ENCODE results near the gene RBFOX2. TPM values are rescaled to one million over a fixed set of nuclear protein-coding genes. Genes with fewer than 3 reads are reported as not detected.
"Not testable (repeated sequence)": the region's sequence is repeated elsewhere in the genome, so short reads cannot be mapped to it uniquely, and the experiment has no call there.

RBFOX2 gene
- total RNA-seq, 1 experiment from 2014 or later, result 91.1 TPM

- no peaks in the 10 kb centered on the region for H3K27me3 ChIP-seq (replicated peaks; ENCODE audit: control insufficient read depth, insufficient read depth, low read length)
- ChIA-PET POLR2A (no interaction called here), CTCF (no interaction called here)
- no peak for TF ChIP-seq CTCF (IDR thresholded peaks at IDR 0.05; ENCODE audit: insufficient read depth in 1 of 2, low read depth in 1 of 2, low read length in 1 of 2, severe bottlenecking in 1 of 2, unreplicated experiment in 1 of 2)
- H3K4me3 ChIP-seq (ENCODE audit: low read depth, low read length), result no peak overlapping the region
- peaks cover 37% of the 10 kb centered on the region for H3K4me1 Mint-ChIP-seq (ENCODE audit: low read depth, unreplicated experiment)
- 0 out of 2 replicates have a peak, but pooled peaks cover 4% of the 10 kb centered on the region for H3K4me1 ChIP-seq
- H3K9me3 Mint-ChIP-seq (ENCODE audit: unreplicated experiment), result no peaks in the 10 kb centered on the region
- no peak overlapping the region for H3K4me3 Mint-ChIP-seq (ENCODE audit: unreplicated experiment)
- intact Hi-C loops (cut with micrococcal nuclease; ENCODE audit: unreplicated experiment), result no loop called here
- no peaks in the 10 kb centered on the region for H3K9me3 ChIP-seq
- H3K36me3 ChIP-seq (ENCODE audit: control insufficient read depth, insufficient read depth, low read length), result no peaks in the 10 kb centered on the region; the same call in 1 of the 2 replicates
- BruUV-seq (replicated peaks), result no TSS peak
- no peak for DNase-seq
- peaks cover 65% of the 10 kb centered on the region for H3K36me3 Mint-ChIP-seq (ENCODE audit: insufficient read depth, unreplicated experiment)
- H3K27me3 Mint-ChIP-seq (ENCODE audit: insufficient read depth, unreplicated experiment), result no peaks in the 10 kb centered on the region
- H3K27ac Mint-ChIP-seq (ENCODE audit: unreplicated experiment), result no peak overlapping the region
Measured at GRCh38 chr22:35805466-35805865, 223.2 kb downstream of the RBFOX2 start.

- no peak for DNase-seq
- Histone ChIP-seq H3K4me1 (no peaks in the 10 kb centered on the region), H3K9me3 (no peaks in the 10 kb centered on the region), H3K4me3 (ENCODE audit: low read depth, low read length) (no peak overlapping the region), H3K27me3 (replicated peaks; ENCODE audit: control insufficient read depth, insufficient read depth, low read length) (no peaks in the 10 kb centered on the region), H3K36me3 (ENCODE audit: control insufficient read depth, insufficient read depth, low read length) (no peaks in the 10 kb centered on the region; the same call in 1 of the 2 replicates)
- Mint-ChIP-seq H3K9me3 (ENCODE audit: unreplicated experiment) (no peaks in the 10 kb centered on the region), H3K4me1 (ENCODE audit: low read depth, unreplicated experiment) (peaks cover 27% of the 10 kb centered on the region), H3K4me3 (ENCODE audit: unreplicated experiment) (no peak overlapping the region), H3K36me3 (ENCODE audit: insufficient read depth, unreplicated experiment) (peaks cover 57% of the 10 kb centered on the region), H3K27me3 (ENCODE audit: insufficient read depth, unreplicated experiment) (no peaks in the 10 kb centered on the region), H3K27ac (ENCODE audit: unreplicated experiment) (no peak overlapping the region)
- no peak for TF ChIP-seq CTCF (IDR thresholded peaks at IDR 0.05; ENCODE audit: insufficient read depth in 1 of 2, low read depth in 1 of 2, low read length in 1 of 2, severe bottlenecking in 1 of 2, unreplicated experiment in 1 of 2)
- BruUV-seq (replicated peaks), result no TSS peak
- intact Hi-C loops (cut with micrococcal nuclease; ENCODE audit: unreplicated experiment), result no loop called here
- ChIA-PET POLR2A (no interaction called here), CTCF (no interaction called here)
Measured at GRCh38 chr22:35804421-35804820, 224.2 kb downstream of the RBFOX2 start.

DNA sequence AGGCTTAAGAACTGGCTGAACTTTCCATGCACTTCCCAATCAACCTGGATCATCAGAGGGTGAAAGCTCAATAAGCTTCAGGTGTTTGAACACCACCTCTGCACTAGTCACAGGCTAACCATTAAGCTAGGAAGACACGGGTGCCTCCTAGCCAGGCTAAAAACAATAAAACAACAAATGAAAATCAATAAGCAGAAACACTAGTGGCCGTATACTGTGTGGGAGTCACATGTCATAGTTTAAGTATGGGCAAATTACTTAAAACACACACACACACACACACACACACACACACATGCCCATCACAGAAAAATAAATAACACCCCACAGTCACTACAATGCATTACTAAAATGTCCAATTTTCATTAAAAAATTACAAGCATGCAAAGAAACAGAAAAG, 225.7 kb downstream of the RBFOX2 start:
- TF ChIP-seq CTCF (IDR thresholded peaks at IDR 0.05; ENCODE audit: insufficient read depth in 1 of 2, low read depth in 1 of 2, low read length in 1 of 2, severe bottlenecking in 1 of 2, unreplicated experiment in 1 of 2), result no peak
- ChIA-PET POLR2A (no interaction called here), CTCF (interaction anchor here (0.6 kb wide), 1 partner anchor 23 kb away, joined by 3 read pairs; no protein-coding TSS in a partner anchor)
- Mint-ChIP-seq H3K9me3 (ENCODE audit: unreplicated experiment) (no peaks in the 10 kb centered on the region), H3K4me3 (ENCODE audit: unreplicated experiment) (no peak overlapping the region), H3K36me3 (ENCODE audit: insufficient read depth, unreplicated experiment) (peaks cover 43% of the 10 kb centered on the region), H3K27ac (ENCODE audit: unreplicated experiment) (no peak overlapping the region), H3K27me3 (ENCODE audit: insufficient read depth, unreplicated experiment) (no peaks in the 10 kb centered on the region), H3K4me1 (ENCODE audit: low read depth, unreplicated experiment) (peaks cover 21% of the 10 kb centered on the region)
- H3K9me3 ChIP-seq, result no peaks in the 10 kb centered on the region
- H3K36me3 ChIP-seq (ENCODE audit: control insufficient read depth, insufficient read depth, low read length), result no peaks in the 10 kb centered on the region; the same call in 1 of the 2 replicates
- no TSS peak for BruUV-seq (replicated peaks)
- intact Hi-C loops (cut with micrococcal nuclease; ENCODE audit: unreplicated experiment), result no loop called here
- DNase-seq, result no peak
- H3K27me3 ChIP-seq (replicated peaks; ENCODE audit: control insufficient read depth, insufficient read depth, low read length), result no peaks in the 10 kb centered on the region
- H3K4me1 ChIP-seq, result no peaks in the 10 kb centered on the region
- H3K4me3 ChIP-seq (ENCODE audit: low read depth, low read length), result no peak overlapping the region

- Mint-ChIP-seq H3K36me3 (ENCODE audit: insufficient read depth, unreplicated experiment) (peaks cover 31% of the 10 kb centered on the region), H3K4me1 (ENCODE audit: low read depth, unreplicated experiment) (peaks cover 21% of the 10 kb centered on the region)
- H3K9me3 ChIP-seq; H3K4me1 ChIP-seq; POLR2A ChIA-PET; H3K4me3 Mint-ChIP-seq (ENCODE audit: unreplicated experiment); H3K36me3 ChIP-seq (ENCODE audit: control insufficient read depth, insufficient read depth, low read length); BruUV-seq (replicated peaks); DNase-seq; H3K4me3 ChIP-seq (ENCODE audit: low read depth, low read length); CTCF ChIA-PET; H3K9me3 Mint-ChIP-seq (ENCODE audit: unreplicated experiment); H3K27me3 Mint-ChIP-seq (ENCODE audit: insufficient read depth, unreplicated experiment); H3K27ac Mint-ChIP-seq (ENCODE audit: unreplicated experiment); H3K27me3 ChIP-seq (replicated peaks; ENCODE audit: control insufficient read depth, insufficient read depth, low read length); intact Hi-C loops (cut with micrococcal nuclease; ENCODE audit: unreplicated experiment): not testable (repeated sequence)
Measured at GRCh38 chr22:35801301-35801700, 227.3 kb downstream of the RBFOX2 start.

All from Caco-2 (cell line).